GM19238 (cell line): ENCODE data around the gene APOBR.
"Not testable (repeated sequence)": the region's sequence is repeated elsewhere in the genome, so short reads cannot be mapped to it uniquely, and the experiment has no call there.

Experiments
- DNase-seq: peaks from one replicate; pipeline ENCODE4 v3.0.0; 2011; ENCODE audit warnings: low spot score; ENCODE audit not compliant: insufficient read length

Gene APOBR

DNA sequence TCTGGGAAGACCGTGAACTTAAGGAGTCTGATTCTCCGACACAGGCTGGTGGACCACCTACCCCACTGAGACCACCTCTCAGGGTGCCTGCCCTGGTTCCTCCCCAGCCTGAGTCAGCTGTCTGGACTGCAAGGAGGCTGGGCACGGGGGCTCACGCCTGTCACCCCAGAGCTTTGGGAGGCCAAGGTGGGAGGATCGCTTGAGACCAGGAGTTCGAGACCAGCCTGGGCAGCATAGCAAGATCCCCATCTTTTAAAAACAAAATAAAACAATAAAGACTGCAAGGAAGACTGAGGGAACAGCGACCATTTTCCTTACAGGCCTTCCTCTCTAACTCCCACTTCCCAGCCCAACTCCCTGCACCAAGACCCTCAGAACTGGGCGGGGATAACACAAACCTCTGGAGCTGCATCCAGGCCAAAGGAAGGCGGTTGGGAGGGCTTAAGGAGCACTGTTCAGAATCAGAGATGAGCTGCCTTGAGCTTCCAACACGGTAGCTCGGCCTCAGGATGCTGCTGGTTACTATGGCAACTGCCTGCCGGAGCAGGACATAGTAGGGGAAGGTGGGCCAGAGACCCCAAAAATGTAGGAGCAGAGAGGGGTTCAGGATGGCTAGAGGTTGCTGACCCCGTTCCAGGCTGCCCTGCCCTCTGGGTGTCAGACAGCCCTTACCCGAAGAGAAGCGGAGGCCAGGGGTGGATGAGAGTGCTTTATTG is 4.4 kb downstream of the APOBR start:
- DNase-seq = no peak

DNA sequence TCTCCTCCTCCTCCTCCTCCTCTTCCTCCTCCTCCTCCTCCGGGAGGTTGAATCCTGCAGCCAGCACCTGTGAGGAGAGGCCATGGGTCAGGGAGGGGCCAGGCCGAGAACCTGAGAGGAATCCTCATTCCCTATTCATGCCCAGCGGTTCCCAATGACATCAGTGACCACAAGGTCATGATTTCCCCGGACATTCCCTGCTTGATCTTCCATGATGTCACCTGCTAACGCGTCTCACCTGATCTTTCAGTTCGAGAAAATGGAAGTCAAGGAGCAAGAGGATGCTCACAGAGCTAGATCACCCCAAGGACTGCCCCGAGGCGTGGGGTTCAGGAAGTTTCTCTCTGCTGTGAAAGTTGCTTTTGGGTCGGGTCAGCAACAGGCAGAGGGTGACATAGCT is 5.4 kb downstream of the APOBR start:
- no peak for DNase-seq

DNA sequence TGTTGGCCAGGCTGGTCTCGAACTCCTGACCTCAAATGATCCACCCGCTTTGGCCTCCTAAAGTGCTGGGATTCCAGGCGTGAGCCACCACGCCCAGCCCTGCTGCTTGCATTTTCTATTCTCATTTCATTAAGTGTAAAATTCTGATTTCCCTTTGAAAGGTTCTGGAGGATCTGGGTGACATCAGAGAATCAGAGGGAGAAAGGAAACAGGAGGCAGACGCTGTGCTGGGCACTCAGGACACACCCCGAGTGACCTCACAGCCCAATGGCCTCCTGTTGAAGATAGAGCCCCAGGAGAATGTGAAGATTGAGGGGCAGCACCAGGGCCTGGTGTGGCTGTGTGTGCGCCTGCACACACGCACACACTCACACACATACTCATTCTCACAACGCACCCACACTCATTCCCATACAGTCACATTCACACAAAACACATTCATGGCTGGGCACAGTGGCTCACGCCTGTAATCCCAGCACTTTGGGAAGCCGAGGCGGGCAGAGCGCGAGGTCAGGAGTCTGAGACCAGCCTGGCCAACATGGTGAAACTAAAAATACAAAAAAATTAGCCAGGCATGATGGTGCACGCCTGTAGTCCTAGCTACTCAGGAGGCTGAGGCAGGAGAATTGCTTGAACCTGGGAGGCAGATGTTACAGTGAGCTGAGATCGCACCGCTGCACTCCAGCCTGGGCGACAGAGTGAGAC is 6.2 kb downstream of the APOBR start:
- DNase-seq = not testable (repeated sequence)

DNA sequence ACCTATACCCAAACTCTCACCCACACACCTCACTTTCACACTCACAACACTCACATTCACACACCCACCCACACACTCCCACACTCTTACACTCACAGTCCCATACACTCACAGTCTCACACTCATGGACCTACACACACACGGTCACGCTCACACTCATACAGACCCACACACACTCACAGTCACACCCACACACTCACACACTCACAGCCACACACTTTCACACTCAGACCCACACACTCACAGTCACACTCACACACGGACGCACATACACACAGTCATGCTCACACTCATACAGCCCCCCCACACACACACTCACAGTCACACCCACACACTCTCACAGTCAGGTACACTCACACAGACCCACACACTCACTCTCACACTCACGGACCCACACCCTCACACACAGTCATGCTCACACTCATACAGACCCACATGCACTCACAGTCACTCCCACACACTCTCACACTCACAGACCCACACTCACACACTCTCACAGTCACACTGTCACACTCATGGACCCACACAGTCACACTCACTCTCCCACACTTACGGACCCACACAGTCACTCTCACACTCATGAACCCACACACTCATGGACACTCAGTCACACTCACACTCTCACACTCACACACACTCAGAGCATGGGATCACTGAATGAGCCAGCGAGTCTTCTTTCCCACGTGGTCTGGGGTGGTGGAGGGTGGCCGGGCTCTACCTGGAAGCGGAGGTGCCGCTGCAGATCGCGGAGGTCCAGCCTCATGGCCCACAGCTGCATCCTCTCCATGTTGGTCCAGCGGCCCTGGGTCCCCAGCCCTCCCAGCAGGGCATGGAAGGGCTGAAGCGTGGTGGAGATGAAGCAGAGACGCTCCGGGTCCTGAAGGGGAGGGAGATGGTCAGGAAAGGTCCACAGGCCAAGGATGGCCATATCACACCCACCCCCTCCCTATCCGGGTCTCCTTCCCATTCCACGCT is 7.1 kb downstream of the APOBR start:
- DNase-seq = no peak

DNA sequence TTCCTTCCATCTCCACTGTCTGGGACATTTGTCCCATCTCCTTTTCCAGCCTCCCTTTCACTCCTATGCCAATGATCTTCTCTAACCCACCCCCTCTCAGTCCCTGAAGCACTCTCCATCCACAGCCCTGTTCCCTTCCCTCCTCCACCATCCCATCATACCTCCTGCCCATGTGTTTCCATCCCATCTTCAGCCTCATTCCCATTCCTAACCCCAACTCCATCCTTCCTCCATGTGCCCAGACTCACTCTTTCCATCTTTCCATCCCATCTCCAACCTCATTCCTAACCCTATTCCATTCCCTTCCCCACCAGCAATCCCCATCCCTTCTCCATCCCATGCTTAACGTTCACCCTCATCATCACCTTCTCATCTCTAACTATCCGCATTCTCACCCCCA is 7.8 kb downstream of the APOBR start:
- DNase-seq = no peak

DNA sequence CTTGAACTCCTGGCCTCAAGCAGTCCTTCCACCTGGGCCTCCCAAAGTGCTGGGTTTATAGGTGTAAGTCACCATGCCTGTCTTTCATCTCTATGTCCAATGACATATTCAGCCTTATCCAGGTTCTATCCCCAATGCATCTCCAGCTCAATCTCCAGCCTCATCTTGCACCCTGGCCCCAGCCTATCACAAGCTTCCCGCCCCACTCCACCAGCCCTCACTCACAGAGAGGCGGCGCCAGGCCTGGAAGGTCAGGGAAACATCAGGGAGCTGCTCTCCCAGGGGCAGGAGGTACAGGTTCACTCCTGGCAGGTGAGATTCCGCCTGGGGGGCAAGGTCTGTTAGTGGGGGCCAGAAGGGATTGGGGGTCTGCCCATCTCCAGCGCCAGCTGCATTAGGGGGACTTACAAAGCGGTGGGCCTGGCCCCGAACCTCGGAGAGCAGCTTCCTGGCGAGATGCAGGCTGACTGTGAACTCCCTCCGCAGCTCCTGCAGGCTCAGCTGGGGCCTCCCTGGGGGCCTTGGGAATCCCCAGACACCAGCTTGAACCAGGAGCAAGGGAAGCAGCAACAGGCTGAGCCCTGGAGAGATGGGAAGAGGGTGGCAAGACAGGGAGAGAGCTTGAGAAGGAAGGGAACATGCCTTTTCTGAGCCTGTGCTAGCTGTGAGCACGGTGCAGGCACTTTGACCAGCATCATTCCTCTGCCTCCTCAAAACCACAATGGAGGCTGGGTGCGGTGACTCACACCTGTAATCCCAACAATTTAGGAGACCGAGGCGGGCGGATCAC is 9.2 kb downstream of the APOBR start:
- DNase-seq = no peak

DNA sequence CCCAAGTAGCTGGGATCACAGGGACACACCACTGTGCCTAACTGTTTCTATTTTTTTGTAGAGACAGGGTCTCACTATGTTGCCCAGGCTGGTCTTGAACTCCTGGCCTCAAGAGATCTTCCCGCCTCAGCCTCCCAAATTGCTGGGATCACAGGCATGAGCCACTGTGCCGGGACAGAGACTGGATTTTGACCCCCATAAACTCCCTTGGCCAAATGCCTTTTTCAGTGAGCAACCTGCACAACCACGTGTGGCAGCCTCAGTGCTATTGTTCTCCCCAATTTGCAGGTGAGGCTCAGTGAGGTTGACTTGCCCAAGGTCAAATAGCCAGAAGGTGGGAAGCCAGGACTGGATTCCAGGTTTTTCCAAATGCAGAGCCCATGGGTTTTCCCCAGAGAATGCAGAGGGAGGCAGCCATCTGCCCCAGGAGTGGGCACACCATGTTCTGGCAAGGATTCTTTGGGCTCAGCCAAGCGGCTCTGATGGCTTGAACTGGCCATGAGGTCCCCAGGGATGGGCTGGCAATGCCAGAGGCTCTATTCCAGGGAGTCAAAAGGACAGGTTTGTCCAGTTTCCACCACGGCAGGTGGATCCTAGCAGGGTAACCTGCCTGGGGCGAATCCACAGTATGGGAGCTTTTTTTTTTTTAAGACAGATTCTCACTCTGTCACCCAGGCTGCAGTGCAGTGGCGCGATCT is 10.4 kb downstream of the APOBR start:
- DNase-seq = no peak

DNA sequence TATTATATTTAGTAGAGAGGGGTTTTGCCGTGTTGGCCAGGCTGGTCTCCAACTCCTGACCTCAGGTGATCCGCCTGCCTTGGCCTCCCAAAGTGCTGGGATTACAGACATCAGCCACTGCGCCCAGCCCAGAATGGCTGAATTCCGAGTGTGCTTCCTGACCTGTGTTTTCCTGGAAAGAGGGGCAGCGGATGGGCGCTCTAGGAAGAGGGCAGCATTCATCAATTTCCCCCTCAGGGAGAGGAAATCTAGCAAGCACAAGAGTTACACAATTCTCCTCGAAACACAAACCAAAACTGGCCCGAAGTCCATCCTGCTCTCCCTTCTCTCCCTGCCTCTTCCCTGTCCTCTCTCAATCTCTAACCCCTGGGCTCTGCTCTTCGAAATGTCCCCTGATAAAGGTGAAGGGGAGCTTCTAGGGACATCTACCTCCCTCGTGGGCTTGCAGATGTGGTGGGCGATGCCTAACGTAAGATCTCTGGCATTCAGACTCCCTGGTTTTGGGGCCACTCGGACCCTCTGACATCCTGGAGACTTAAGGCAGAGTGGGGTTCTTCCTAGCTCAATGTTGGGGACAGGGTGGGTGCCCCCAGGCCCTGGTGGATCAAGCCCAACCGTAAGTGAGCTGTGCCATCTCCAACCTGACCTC is 11.2 kb downstream of the APOBR start:
- DNase-seq = no peak

DNA sequence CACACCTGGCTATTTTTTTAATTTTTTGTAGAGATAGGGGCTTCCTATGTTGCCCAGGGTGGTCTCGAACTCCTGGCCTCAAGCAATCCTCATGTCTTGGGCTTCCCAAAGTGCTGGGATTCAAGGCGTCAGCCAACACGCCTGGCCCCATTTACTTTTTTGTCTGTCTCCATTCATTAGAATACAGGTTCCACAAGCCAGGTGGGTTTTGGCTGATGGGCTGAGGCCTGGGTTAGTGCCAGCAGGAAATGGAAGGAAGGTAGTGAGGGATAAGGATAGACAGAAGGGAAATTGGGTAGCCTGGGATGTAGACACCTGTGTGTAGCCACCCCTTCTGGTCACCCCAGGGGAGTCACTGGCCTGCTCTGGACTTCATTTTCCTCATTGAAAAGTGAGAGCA is 16.6 kb downstream of the APOBR start:
- DNase-seq = no peak

DNA sequence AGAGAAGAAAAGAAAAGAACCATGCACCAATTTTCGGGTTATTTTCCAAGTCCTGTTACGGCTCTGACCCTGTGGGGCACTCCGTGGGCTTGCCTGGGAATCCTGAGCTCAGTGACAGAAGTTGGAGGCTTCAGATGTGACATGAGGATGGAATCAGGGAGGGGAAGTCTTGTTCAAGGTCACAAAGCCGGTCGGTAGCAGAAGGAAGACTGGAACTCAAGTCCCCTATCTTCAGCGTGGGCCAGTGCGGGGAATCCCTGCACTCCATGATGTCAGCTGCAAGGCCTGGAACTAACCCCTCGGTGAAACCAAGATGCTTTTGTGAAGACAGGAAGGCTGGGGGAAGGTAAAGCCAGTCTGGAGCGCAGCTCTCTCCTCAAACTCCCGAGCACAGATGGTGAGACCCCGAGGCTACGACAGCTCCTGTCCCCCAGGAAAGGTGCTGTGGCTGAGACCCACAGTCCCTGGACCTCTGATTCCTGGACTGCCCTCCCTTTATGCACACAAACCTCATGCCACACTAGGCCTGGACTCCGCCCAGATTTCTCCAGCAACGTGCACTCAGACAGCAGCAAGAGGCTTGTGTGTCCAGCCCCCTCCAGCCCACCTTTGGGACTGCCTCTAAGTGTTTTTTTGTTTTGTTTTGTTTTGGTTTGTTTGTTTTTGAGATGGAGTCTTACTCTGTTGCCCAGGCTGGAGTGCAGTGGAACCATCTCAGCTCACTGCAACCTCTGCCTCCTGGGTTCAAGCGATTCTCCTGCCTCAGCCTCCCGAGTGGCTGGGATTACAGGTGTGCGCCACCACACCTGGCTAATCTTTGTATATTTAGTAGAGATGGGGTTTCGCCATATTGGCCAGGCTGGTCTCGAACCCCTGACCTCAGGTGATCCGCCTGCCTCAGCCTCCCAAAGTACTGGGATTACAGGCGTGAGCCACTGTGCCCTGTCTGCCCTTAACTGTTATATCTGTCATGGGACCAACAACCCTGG is 17.7 kb downstream of the APOBR start:
- no peak for DNase-seq

DNA sequence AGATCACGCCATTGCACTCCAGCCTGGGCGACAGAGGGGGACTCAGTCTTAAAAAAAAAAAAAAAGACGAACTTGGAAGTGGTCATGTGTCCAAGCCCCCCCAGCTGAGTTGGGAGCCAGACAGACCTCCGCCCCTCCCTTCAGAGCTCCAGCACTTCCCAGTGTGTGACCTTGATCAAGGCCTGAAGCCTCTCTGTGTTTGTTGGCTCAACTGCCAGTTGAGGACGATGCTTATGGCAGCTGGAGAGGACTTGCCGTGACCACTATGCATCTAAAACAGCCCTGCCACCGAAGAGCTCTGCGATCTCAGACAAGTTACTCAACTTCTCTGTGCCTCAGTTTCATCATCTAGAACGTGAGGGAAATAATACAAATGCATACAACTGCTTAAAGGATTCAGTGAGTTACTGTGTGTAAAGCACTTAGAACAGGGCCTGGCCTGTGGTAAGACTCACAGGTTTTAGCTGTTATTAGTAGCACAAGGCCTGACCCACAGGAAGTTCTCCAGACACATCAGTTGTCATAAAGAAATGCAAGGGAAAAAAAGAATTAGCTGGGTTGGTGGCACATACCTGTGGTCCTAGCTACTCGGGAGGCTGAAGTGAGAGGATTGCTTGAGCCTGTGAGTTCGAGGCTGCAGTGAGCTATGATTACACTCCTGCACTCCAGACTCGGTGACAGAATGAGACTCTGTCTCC is 19.2 kb downstream of the APOBR start:
- DNase-seq = no peak

DNA sequence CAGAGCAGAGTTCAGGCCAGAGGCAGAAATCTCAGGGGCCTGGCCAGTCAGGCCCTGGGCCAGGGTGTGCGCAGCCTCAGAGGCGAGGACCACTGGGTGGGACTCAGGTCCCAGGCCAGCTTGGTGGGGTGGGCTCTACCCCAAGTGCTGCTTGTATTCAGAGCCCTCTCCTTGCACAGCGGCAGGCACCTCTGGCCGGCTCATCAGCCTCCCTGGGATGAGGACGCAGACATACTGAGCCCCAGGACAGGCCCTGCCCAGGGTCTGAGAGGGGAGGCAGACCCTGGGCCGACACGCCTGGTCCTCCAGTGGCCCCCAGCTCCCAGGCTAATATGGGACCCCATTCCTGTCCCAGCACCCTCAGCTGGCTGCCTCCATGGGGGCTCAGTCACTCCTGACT is 19.8 kb downstream of the APOBR start:
- no peak for DNase-seq

DNA sequence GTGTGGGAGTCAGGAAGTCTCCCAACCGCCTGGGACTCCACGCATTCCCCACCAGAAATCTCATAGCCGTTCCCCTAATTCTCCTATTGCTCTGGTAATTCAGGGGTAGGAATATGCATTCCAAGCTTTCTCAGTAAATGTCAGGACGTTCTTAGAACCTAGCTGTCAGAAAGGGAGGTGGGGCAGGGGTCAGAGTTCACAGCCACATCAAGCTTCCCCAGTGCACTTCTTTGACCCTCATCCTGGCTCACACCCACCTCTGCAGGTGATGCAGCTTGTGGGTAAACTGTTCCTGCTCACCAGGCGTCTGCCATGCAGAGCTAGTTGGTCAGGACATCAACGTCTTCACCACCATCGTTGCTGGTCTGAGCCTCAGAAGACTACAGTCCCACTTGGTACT is 26.2 kb downstream of the APOBR start:
- no peak for DNase-seq

DNA sequence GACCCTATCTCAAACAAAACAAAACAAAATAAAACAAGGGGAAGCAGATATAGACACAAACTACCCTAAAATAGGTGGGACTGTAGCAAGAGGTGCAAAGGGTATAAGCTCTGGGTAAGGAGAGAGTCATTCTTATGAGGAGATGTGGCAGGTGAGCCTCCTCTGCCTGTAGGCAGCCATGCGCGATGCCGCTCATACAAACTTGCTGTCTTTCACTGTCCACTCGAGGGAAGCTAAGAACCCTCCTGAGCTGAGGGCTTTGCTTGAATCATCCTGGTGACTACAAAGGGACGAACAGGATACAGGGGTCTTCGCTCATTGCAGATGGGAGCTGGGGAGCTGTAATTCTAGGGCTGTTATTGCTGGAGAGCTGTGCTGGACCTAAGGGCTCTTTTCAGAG is 27.0 kb downstream of the APOBR start:
- no peak for DNase-seq

DNA sequence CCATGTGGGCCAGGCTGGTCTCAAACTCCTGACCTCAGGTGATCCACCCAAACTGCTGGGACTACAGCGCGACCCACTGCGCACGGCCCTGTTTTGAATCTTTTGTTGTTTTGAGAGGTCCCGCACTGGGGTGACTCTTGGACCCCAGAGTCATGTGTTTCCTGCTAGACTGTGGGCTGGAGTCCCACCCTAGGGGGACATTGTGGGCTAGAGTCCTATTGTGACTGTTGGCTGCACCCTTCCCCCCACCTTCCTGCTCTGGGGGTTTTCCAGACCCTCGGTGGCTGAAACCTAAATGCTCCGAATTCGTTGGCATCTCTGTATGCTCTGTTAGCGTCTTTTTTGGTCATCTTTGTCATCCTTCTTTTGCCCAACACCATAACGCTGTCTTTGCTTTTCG is 28.3 kb downstream of the APOBR start:
- DNase-seq = no peak

DNA sequence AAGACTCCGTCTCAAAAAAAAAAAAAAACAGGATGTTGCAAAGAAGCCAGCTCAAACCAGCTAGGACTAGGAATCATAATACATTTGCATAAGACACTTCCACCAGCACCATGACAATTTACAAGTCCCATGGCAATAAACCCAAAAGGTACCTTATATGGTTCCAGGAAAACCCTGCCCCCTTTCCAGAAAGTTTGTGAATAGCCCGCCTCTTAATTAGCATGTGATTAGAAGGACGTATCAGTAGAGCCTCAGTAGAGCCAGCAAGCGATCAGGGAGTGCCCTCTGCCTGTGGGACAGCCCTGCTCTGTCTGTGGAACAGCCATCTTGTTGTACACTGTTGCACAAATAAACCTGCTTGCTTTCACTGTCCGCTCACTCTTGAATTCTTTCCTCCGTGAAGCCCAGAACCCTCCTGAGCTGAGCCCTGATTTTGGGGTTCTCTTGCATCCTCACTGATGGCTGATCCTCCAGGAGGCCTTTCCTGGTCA is 30.3 kb downstream of the APOBR start:
- DNase-seq = no peak

DNA sequence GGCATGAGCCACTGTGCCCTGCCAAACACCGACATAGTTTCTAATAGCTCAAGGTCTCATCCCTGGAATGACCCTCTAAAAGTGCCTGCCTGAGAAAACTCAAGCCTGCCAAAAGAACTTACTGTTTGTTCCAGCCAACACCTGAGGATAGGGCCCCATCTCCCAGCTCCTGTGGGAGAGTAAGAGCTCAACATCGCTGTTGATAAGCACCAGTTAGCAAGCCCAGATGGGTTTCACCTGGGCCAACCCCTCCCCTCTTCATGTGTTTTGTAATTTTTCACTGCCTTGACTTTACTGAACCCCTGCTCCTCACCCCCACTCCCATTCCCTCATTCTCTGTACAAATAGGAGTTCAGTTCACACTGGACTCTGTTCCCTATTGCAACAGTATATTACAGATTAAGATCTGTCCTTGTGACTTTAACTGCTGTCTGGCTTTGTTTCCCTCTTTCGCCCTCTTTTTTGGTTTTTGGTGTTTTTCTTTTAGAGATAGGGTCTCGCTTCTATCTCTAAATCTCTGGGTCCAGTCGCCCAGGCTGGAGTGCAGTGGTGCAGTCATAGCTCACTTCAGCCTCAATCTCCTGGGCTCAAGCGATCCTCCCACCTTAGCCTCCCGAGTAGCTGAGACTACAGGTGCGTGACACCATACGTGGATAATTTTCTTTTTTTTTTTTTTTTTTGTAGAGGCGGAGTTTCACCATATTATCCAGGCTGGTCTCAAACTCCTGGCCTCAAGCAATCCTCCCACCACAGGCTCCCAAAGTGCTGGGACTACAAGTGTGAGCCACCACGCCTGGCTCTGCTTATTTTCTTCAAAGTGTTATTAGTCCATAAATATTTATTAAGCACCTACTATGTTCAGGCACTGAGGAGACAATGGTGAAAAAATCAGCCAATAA is 32.0 kb downstream of the APOBR start:
- no peak for DNase-seq
